GM21737 (cell line): Measurements from ENCODE around the gene KIAA0408.

Source experiments
- ATAC-seq: cut with Tn5 transposase; IDR thresholded peaks from one replicate; pipeline ENCODE4 v1.9.1; 2021; ENCODE audit warnings: mild to moderate bottlenecking, moderate library complexity; ENCODE audit not compliant: unreplicated experiment

The KIAA0408 gene

DNA sequence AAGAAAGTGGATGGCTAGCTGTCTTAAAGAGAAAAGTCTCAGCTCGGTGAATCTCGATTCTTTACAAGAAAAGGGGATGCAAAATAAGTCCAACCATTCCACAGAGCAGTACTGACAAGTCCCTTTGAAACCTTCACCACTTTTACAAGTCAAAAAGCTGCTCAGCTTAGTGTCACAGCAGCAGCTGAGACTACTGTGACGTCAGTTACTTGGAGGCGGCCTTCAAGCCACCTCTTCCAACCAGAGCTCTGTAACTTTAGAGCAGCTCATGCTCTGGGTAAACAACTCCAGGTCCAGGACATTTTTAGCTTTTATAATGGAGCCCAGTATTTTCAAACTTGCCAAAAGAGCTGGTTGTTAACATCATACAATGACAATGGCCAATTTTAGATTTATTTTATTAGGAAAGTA, at the start of gene KIAA0408:
Gene KIAA0408 (minus strand): TSS at position 159 of the 411 bp plus-strand sequence. CDS start 5,408 bp downstream, outside the sequence.
- no peak for ATAC-seq

DNA sequence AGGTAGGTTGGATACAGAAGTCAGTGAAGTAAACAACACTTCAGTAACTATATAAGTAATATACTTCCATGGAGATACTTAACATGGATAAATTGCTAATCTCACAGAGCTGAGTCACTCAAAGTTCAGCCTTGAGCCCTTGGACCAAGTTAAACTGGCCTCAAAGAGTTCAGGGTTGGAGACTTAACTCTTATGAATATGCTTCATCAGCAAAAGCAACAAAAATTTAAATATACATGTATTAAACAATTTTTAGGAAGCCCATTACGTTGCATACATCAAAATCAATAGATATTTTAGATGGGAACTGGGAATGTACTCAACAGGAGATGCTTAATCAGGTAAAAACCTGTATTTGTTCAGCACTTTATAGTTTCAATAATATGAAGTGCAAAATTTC, 47.7 kb upstream of the KIAA0408 start:
- no peak for ATAC-seq

DNA sequence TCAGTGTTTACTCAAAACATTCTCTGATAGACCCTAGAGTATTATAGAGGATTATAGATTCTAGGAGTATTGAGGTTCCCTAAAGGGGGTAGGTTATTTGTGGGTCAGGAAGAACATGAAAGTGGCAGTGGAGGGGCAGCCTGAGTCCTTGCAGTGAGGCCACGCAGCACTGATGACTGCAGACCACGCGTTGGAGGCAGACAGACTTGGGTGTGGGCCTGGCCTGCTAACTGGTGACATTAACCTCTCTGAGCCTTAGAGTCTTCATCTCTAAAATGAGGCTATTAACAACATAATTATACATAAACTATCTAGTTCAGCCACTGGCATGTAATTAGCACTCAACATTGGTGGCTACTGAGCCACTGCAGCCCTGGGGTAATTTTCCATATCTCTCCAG, 43.8 kb upstream of the KIAA0408 start:
- no peak for ATAC-seq

DNA sequence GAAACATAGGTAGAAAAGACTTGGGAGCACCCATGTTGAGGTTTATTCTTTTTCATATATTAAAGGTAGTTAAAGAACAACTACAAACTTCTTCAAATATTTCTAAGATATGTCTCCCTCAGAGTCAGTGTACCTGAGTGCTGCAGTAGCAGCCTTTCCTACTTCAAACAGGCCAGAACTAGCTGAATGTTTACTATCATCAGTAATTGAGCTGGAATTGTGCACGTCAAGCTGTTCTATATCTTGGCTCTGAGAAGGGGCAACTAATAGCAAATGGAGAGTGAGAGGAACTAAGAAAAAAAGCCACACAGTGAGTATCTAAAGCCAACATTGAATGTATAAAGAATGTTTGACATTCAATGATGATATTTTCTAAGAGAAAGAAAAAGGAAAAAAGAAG, 38.2 kb upstream of the KIAA0408 start:
- ATAC-seq = no peak

DNA sequence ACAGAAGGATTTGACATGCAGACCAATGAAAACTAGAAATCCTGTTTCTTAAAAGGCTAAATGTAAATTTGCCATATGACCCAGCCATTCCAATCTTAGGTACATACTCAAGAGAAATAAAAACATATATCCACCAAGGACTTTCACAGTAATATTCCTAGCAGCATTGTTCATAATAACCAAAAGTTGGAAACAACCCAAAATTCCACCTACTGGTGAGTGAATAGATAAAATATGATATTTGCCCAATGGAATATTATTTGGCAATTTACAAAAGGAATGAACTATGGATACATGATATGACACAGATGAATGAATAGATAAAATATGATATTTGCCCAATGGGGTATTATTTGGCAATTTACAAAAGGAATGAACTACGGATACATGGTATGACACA, 37.3 kb upstream of the KIAA0408 start:
- ATAC-seq = no peak

DNA sequence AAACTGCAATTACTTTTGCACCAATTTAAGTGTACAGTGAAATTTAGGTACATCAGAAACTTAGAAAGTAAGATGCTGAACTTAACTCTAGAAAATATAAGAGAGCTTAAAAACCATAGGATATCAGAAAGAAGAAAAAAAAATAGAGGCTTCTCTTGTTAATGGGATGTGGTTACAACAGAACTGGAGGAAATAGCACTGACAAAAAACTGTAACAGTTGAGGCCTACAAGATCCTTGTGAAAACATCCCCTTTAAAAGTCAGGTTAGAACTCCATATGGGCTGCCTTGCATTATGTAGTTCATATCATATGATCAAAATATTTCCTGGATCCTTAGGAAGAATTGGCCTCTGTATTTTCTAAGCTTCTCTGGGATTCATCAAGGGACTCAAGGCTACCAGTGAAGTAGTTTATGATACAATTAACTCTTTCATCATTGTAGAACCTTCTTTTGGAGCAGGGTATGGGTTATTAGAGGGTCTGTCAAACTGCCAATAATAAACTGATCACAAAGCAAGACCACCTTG, 35.1 kb upstream of the KIAA0408 start:
- no peak for ATAC-seq

DNA sequence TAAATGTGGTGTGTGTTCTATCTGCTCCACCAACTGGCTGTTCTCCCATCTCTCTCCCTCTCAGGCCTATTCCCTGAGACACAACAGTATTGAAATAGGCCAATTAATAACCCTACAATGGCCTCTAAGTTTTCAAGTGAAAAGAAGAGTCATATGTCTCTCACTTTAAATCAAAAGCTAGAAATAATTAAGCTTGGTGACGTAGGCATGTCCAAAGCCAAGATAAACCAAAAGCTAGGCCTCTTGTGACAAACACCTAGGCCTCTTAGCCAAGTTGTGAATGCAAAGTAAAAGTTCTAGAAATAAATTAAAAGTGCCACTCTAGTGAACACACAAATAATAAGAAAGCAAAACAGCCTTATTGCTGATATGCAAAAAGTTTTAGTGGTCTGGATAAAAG, 30.1 kb upstream of the KIAA0408 start:
- ATAC-seq = no peak

DNA sequence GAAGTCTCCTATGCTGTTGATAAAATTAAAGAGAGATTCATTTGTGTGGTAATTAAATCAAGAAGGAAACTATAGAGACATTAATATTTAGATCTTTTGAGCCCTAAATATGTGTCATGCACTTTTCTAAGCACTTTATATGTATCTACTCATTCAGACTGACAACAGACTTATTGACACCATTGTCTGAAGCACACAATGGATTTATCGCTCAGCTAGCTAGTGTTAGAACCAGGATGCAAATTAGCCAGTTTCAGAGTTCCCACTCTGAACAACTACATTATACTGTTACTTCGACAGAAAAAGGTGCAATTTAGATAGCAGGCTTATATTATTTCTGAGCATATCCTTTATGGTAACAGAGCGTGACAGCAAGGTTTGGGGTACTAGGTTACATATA, 27.7 kb upstream of the KIAA0408 start:
- no peak for ATAC-seq

DNA sequence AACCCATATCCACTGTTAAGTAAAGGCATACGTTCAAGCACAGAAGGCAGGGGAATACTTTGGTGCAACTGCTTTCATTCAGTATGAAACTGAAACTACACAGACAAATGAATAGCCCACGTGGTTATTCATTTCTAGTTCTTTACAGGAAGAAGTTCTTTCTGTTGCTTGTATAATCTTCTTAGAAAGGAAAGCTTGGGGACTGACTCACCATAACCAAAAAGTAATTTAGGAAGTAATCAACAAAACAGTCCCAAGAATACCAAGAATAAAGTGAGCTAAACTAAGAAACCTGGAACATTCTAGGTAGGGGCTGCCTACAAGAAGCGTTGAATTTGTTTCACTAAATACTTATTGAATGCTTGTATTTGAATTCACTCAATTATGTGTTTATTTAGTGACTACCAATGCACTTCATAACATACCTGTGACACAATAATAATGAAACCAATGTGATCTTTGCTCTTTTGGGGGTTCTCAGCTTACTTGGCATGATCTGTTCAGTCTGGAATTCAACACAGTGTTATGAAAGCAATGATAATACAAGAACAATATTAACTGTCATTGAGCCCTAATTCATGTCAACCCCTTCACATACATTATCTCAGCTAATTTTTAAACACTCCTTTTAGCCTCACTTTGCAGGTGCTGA, 25.1 kb upstream of the KIAA0408 start:
- ATAC-seq = peak; percentile 99

DNA sequence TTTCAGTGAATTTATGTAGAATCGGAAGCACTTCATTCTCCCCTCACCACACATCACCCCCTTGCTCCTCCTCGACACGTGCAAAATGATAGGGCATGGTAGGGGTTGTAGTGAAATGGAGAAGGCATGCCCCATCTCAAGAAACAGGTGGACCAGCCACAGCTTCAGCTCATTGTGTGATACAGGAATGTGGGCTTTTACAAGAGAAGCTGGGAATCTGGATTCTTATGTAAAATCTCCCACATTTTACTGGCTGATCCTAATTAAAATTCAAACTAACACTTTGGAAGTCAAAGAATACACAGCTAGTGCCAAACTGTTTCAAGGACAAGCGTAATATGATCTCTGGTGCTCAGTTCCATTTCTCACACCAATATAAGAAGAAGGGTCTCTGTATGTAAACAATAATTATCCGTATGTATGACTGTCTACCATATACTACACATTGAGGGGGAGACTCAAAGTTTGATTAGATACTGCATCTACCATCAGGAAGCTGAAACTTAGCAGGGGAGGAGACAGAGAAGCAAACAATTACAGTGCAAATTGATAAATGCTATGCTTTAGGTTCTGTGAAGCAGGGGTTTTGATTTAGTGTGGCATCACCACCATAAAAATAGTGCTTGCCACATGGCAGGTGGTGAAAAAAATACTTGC, 24.3 kb upstream of the KIAA0408 start:
- peak; percentile 15 for ATAC-seq

DNA sequence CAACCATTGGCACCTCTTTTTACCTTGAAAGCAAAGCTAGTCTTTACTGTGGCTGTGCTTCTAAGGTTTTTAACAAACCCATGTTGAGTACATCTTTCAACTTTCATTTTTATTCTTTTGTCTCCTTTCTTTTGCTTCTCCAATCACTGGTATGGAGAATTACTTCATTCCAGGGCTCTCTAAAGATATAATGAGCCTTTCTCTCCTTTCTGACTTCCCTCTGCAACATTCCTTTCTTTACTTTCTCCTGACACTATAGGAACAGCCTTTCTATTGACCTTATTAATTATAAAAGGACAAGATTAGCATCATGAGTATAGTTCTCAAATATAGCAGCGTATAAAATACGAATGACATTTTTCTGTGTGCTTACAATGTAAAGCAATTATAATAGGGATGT, 23.1 kb upstream of the KIAA0408 start:
- no peak for ATAC-seq

DNA sequence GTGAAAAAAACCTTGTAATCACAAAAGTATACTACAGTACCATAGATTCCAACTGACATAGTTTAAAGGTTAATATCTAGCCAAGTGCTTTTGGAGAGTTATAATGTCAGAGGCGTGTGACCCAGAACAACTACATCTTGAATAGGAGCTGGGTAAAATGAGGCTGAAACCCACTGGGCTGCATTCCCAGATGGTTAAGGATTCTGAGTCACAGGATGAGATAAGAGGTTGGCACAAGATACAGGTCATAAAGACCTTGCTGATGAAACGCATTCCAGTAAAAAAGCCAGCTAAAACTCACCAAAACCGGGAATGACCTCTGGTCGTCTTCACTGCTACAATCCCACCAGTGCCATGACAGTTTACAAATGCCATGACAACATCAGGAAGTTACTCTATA, 22.4 kb upstream of the KIAA0408 start:
- no peak for ATAC-seq

DNA sequence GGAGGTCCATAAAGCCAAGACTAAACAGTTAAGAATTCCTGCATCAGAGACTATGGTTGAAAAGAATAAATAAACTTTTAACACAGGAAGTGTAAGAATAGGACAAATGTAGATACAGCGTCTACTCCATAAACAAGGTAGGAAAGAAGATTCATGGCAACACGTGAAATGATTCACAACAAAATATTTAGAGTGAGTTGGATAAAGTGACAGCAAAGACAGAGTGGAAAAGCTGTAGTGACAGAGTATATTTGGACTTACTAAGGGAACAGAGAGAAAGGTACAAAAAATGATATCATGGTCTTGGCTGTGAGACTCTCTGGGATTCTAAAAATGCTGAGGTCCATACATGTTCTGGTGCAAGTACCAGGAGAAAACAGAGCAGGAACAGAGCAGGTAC, 21.9 kb upstream of the KIAA0408 start:
- ATAC-seq = no peak

DNA sequence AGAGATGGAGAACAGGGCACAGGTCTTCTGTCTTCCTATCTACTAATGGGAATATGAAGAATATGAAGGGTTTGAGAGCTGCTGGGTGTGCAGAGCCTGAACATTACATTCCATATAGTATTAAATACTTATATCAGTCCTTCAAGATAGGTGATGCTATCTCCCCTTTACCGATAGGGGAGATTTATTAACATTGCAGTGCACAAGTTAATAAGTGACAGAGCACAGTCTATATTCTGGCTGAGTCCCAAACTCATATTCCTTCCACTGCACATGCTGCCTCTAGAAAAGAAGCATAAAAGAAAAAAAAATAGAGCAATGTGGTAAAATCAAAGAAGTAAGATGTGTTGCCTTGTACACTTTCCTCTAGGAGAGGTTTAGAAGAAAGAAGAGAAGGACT, 18.5 kb upstream of the KIAA0408 start:
- ATAC-seq = no peak

DNA sequence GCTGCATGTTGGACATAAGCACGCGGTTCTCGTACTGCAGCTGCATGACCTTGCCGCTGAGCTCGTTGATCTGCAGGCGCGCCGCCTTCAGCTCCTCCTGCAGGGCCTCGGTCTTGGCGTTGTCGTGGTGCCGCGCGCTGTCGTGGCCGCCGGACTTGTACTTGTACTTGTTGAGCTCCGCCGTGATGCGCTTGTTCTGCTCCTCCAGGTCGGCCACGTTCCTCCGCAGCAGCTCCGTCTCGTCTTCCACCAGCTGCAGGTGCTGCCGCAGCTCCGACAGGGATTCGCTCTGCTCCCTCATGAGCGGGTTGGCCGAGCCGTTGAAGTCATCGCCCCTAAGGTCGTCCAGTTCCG, 16.6 kb upstream of the KIAA0408 start:
- ATAC-seq = no peak

DNA sequence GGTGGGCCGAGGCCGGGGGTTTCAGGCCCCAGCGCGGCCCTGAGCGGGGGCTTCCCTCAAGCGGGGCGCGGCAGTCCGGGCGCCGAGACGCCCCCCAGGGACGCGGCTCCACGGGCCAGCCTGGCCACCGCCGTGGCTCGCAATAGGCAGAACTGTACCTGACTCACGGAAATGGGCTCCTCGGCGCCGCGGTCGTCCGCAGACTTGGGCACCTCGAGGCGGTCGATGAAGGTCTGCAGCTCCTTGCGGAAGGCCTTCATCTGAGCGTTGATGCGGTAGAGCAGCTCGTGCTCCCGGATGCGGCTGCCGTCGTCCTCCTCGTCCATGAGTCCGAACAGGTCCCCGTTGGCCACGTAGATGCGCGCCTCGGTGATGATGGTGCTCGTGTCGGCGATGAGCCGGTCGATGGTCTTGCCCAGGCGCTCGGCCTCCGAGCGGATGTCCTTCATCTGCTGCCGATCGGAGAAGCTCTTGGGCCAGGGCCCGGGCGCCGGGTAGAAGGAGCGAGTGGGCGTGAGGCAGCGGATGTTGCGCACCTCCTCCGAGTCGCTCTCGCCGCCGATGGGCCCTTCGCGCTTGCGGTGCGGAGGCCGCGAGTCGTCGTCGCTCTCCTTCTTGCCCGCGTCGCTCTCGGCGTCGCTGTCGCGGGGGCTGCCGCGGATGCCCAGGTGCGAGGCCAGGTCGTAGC, 16.1 kb upstream of the KIAA0408 start:
- ATAC-seq = no peak

DNA sequence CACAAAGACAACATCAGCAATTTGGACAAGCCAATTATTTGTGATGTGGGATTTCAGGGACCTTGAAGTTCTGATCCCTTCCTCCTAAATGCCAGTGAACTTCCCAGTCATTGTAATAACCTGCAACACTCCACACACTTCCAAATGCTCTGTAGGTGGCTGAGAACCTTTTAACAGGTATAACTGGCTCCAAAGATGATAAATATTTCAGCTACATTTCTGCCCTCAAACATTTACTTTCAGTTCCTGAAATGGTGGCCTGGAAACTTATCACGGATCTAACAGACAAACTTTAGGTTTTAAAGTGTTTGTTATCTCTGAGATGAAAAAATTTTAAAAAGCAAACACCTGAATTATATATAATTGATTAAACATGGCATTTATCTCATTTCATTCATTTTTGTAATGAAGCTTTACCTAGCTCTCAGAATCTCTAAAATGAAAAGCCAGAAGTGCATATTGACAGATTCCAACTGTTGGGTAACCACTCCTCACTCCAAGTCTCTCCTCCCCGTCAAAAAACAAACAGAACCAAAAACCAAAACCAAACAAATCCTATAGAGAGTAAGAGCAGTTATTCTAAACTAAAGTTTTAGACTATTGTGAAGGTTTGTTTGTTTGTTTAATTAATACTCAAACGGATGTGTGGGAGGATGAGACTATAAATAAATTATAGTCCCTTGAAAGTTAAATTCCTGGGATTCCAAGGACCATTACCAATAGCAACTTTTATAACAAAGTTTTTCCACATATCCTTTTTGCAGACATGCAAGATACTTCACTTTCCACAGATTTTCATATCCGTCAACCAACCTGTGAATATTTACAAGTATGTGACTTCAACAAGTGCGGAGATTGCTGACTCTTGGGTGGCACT, 12.4 kb upstream of the KIAA0408 start:
- no peak for ATAC-seq

DNA sequence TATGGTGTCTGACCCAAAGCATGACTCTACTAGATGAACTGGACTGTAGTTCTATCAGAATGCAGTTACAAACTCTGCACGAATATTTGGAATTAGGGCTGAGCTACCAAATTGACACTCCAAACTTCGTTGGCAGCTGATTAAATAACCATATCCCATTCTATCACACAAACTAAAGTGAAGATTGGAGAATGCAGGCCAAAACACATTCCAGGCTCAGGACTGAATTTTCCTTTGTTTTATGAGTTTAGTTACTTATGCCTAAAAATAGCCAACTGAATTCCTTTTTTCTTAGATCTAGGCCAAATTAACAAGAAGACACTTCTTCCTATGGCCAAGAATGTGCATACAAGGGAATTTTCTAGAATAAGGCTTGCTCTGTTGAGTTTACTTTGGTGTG, 9.7 kb upstream of the KIAA0408 start:
- ATAC-seq = no peak

DNA sequence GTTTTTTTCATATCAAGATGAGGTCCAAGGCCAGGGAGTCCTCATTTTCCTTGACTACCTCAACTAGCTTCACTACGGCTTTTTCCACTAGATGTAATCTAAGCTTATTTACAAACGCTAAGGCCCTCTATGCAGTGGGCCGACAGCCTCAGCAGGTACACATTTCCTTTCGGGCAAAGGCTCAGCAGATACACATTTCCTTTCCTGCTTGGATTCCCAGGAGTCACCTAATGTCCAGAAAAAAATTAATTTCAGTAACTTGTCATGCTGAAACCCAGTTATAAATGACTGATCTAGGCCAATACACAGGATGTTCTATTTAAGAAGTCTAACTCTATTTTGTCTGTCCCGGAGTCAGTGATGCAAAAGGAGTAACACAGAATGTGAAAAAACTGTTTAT, 7.2 kb upstream of the KIAA0408 start:
- no peak for ATAC-seq

DNA sequence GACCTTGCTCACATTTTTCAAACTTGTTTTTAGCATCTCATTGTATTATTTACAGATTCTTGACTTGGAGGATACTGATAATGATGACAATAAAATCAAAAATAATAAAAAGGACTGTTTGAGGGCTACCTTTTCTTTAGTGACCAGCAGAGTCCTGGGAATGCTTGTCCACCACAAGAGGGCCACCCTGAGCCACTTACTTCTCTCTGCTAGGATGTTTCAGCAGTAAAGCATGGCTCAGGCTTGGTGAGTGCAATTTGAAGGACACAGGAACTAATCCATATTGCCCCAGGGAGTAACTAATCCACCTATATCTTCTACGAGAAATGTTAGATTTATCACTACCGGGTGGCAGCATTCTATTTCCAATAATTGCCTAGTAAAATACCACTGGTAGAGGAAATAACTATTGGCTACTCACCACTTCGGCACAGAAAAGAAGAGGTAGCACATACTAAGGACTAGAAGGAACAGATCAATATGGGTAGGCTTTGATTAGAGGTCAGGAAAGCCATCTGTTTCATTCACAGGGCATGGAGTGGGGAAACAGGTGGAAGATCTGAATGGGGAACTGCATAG, 5.8 kb upstream of the KIAA0408 start:
- ATAC-seq = peak; percentile 85
